K562 (cell line): ENCODE data around the gene GLTPD2. TPM values are rescaled to one million over a fixed set of nuclear protein-coding genes. Genes with fewer than 3 reads are reported as not detected.

Experiments used
- ATAC-seq: fragments of 200-7000 bp; cut with Tn5 transposase; 3 replicates; pipeline ENCODE4 v1.9.1; 2020; ENCODE audit warnings: moderate library complexity
- BruUV-seq: library from RNA; stranded (reverse); fragments of 400-500 nt; replicated peaks from 2 replicates; lab custom pipeline; 2021; lab: Mats Ljungman, UMichigan
- CTCF ChIA-PET: fragments of 300-600 bp; formaldehyde crosslinking; extraction: SDS; loops from one replicate; lab custom pipeline; 2021; ENCODE audit warnings: low intra/inter-chr PET ratio; lab: Yijun Ruan, JAX
- POLR2A ChIA-PET: fragments of 300-600, 350-650 bp; sonication (Branson Sonifier 250); formaldehyde crosslinking; extraction: SDS; loops from one replicate; lab custom pipeline; 2021; ENCODE audit warnings: antibody characterized with exemption, inconsistent platforms; lab: Yijun Ruan, JAX
- DNase-seq, 4 experiments: peaks; one replicate each; pipeline versions ENCODE4 v3.0.0 to v3.0.0-alpha.2; 2011 to 2018; ENCODE audit warnings: low spot score in 3 of 4, mixed read lengths in 3 of 4; ENCODE audit errors: extremely low read depth in 1 of 4
- FAIRE-seq: peaks from 2 replicates; lab custom pipeline; 2011; peaks lifted over from hg19 to GRCh38; lab: Jason Lieb, UNC
- H2AFZ ChIP-seq: 2 replicates; pipeline ENCODE4 v1.6.0; 2011; ENCODE audit warnings: low read depth, low read length, control low read depth, inconsistent platforms
- H3K27ac ChIP-seq: fragments of 200-600 bp; 3 replicates; pipeline ENCODE4 v1.8.0; 2011; ENCODE audit warnings: low read depth, mild to moderate bottlenecking, control low read depth, inconsistent platforms, low read length, moderate library complexity, mixed read lengths; ENCODE audit errors: extremely low read depth
- H3K27me3 ChIP-seq, 2 experiments: fragments of 300-600 bp in 1 of 2; 2 replicates in 1 of 2; 3 replicates in 1 of 2; pipeline versions ENCODE4 v1.6.0 to v1.8.0; 2011; ENCODE audit warnings: inconsistent platforms in 2 of 2, low read length in 2 of 2, mild to moderate bottlenecking in 1 of 2, mixed read lengths in 1 of 2, moderate library complexity in 1 of 2; ENCODE audit not compliant: control insufficient read depth in 2 of 2, insufficient read depth in 2 of 2
- H3K36me3 ChIP-seq: fragments of 300-600 bp; 3 replicates; pipeline ENCODE4 v1.8.0; 2011; ENCODE audit warnings: mild to moderate bottlenecking, low read length, inconsistent platforms; ENCODE audit not compliant: control insufficient read depth, insufficient read depth
- H3K4me1 ChIP-seq, 2 experiments: fragments of 200-600 bp in 1 of 2; replicated peaks in 1 of 2; 2 replicates in 1 of 2; 3 replicates in 1 of 2; pipeline versions ENCODE4 v1.5.1 to v1.8.0; 2011; ENCODE audit warnings: inconsistent platforms in 2 of 2, low read length in 2 of 2, mild to moderate bottlenecking in 1 of 2, mixed read lengths in 1 of 2, moderate library complexity in 1 of 2; ENCODE audit not compliant: control insufficient read depth in 2 of 2, insufficient read depth in 2 of 2
- H3K4me2 ChIP-seq: 2 replicates; pipeline ENCODE4 v1.6.1; 2011; ENCODE audit warnings: low read length, control low read depth, inconsistent platforms, mixed read lengths; ENCODE audit not compliant: insufficient read depth
- H3K4me3 ChIP-seq: fragments of 200-600 bp; sonication (generic), shearing (Covaris generic); 2 replicates; pipeline ENCODE4 v1.5.1; 2016; ENCODE audit warnings: control low read depth, inconsistent platforms
- H3K79me2 ChIP-seq: fragments of 200-600 bp; 3 replicates; pipeline ENCODE4 v1.8.0; 2011; ENCODE audit warnings: low read length, inconsistent platforms; ENCODE audit not compliant: control insufficient read depth, insufficient read depth
- H3K9ac ChIP-seq, 2 experiments: 2 replicates each; pipeline versions ENCODE4 v1.6.0 to v1.6.1; 2011; ENCODE audit warnings: low read depth in 2 of 2, low read length in 2 of 2, control low read depth in 1 of 2, inconsistent platforms in 1 of 2, mild to moderate bottlenecking in 1 of 2, mixed read lengths in 1 of 2; ENCODE audit not compliant: insufficient read depth in 1 of 2
- H3K9me1 ChIP-seq: one replicate; pipeline ENCODE4 v1.6.0; 2011; ENCODE audit warnings: inconsistent platforms, mild to moderate bottlenecking, low read length, moderate library complexity; ENCODE audit not compliant: control insufficient read depth, insufficient read depth
- H3K9me3 ChIP-seq: replicated peaks from 2 replicates; pipeline ENCODE4 v1.5.1; 2011; ENCODE audit warnings: low read depth, low read length, inconsistent platforms; ENCODE audit not compliant: control insufficient read depth, insufficient read depth
- H4K20me1 ChIP-seq: replicated peaks from 2 replicates; pipeline ENCODE4 v1.6.1; 2011; ENCODE audit warnings: low read length, inconsistent platforms, mixed read lengths; ENCODE audit not compliant: control insufficient read depth, insufficient read depth
- BCOR ChIP-seq: fragments of 450-650 bp; IDR thresholded peaks from 2 replicates; pipeline ENCODE4 v1.6.1; 2016
- CAMTA2 ChIP-seq: fragments of 250-450 bp; sonication (Bioruptor Pico); conservative IDR thresholded peaks from 2 replicates; pipeline ENCODE4 v1.5.1; 2022
- CBFA2T2 ChIP-seq: fragments of 450-650 bp; conservative IDR thresholded peaks from 2 replicates; pipeline ENCODE4 v1.6.1; 2017; ENCODE audit warnings: mild to moderate bottlenecking
- CREB1 ChIP-seq, 2 experiments: sonication (generic) in 1 of 2; formaldehyde crosslinking in 1 of 2; IDR thresholded peaks; 2 replicates each; pipeline versions ENCODE4 v1.6.1 to v1.8.0; 2012 to 2022; ENCODE audit warnings: inconsistent platforms in 1 of 2, mild to moderate bottlenecking in 1 of 2, missing genetic modification reagents in 1 of 2, moderate library complexity in 1 of 2
- MCM2 ChIP-seq: fragments of 450-650 bp; IDR thresholded peaks from 2 replicates; pipeline ENCODE4 v1.6.1; 2017; ENCODE audit warnings: low read depth, mild to moderate bottlenecking
- NBN ChIP-seq: fragments of 450-650 bp; IDR thresholded peaks from 2 replicates; pipeline ENCODE4 v1.6.1; 2016; ENCODE audit warnings: low read depth, mild to moderate bottlenecking
- NFRKB ChIP-seq: fragments of 450-650 bp; IDR thresholded peaks from 2 replicates; pipeline ENCODE4 v1.6.1; 2016; ENCODE audit warnings: low read depth
- RBFOX2 ChIP-seq: fragments of 200-400 bp; formaldehyde crosslinking; IDR thresholded peaks from 2 replicates; pipeline ENCODE4 v1.6.1; 2017; ENCODE audit warnings: low read depth, mild to moderate bottlenecking, low read length, moderate library complexity
- SRSF1 ChIP-seq: fragments of 200-400 bp; formaldehyde crosslinking; IDR thresholded peaks from 2 replicates; pipeline ENCODE4 v1.6.1; 2017; ENCODE audit warnings: mild to moderate bottlenecking, low read depth, low read length, moderate library complexity
- ZBTB49 ChIP-seq: sonication (generic); formaldehyde crosslinking; IDR thresholded peaks from 2 replicates; pipeline ENCODE4 v1.8.0; 2022; ENCODE audit warnings: missing genetic modification reagents, mild to moderate bottlenecking, borderline replicate concordance
- ZNF175 ChIP-seq: fragments of 200-800 bp; sonication (Bioruptor generic); IDR thresholded peaks from 2 replicates; pipeline ENCODE4 v1.6.1; 2016; ENCODE audit warnings: low read depth, mild to moderate bottlenecking, missing genetic modification characterization, missing compliant biosample characterization
- WGBS: fragments of 100-300 bp; shearing (Covaris generic); methylation state at CpG from one replicate; pipeline ENCODE4 v1.1.6; 2016; ENCODE audit warnings: low coverage, mixed read lengths; ENCODE audit not compliant: insufficient coverage; ENCODE audit errors: missing lambda C conversion rate; 5-methylcytosine and 5-hydroxymethylcytosine counted together
- in situ Hi-C: fragments of 300-500 bp; cut with MboI; formaldehyde crosslinking; loops from 4 replicates; pipeline ENCODE4 v1.15.0; 2018; ENCODE audit warnings: inconsistent platforms, mixed read lengths
- intact Hi-C: fragments of 100-400 bp; cut with micrococcal nuclease; formaldehyde crosslinking; loops from 2 replicates; pipeline ENCODE4 v1.14.2; 2022
- polyA plus RNA-seq, 8 experiments: library from polyadenylated mRNA; depleted of rRNA in 4 of 8; stranded (reverse) in 5 of 8; unstranded in 3 of 8; fragments of >200 nt; fragmentation: Nextera tagmentation in 2 of 8; fragmentation: Illumina TruSeq in 1 of 8; extraction: Ambion mirVana in 2 of 8; extraction: Trizol in 1 of 8; gene quantifications; 2 replicates each; pipeline versions ENCODE4 v1.2.1 to v1.2.3, GENCODE V29; 2011 to 2014; ENCODE audit warnings: inconsistent platforms in 1 of 8, missing spikeins in 1 of 8
- total RNA-seq, 7 experiments: library from RNA; depleted of rRNA in 6 of 7; stranded (reverse); fragments of >200 nt in 6 of 7; fragmentation: Illumina TruSeq in 2 of 7; extraction: Trizol in 2 of 7; gene quantifications; 2 replicates each; pipeline versions ENCODE4 v1.2.1 to v1.2.3, GENCODE V29; 2011 to 2021; ENCODE audit warnings: low replicate concordance in 1 of 7
- TF ChIP-seq, protein P1 (sequence below): sonication (generic); formaldehyde crosslinking; IDR thresholded peaks from 2 replicates; pipeline ENCODE4 v1.8.1; 2023; ENCODE audit warnings: mild to moderate bottlenecking, missing genetic modification reagents

The GLTPD2 gene
- total and polyA plus RNA-seq, 9 of the 15 experiments (the other 6 are each of a cell fraction or from before 2014, with no cell fraction given): not detected

- ATAC-seq: peak; percentile 45; the same call in 1 of the 3 replicates
- H3K4me3 ChIP-seq: no peak overlapping the region
- intact Hi-C loops: no loop called here
Observed at GRCh38 chr17:4827399-4827798, 38.6 kb downstream of the GLTPD2 start.

More at GRCh38 chr17:4827399-4827798, 38.6 kb downstream of the GLTPD2 start:
- in situ Hi-C loops: no loop called here
- no peak overlapping the region for H3K27ac ChIP-seq
- no peaks in the 10 kb centered on the region for H4K20me1 ChIP-seq
- TF ChIP-seq, protein P1, sequence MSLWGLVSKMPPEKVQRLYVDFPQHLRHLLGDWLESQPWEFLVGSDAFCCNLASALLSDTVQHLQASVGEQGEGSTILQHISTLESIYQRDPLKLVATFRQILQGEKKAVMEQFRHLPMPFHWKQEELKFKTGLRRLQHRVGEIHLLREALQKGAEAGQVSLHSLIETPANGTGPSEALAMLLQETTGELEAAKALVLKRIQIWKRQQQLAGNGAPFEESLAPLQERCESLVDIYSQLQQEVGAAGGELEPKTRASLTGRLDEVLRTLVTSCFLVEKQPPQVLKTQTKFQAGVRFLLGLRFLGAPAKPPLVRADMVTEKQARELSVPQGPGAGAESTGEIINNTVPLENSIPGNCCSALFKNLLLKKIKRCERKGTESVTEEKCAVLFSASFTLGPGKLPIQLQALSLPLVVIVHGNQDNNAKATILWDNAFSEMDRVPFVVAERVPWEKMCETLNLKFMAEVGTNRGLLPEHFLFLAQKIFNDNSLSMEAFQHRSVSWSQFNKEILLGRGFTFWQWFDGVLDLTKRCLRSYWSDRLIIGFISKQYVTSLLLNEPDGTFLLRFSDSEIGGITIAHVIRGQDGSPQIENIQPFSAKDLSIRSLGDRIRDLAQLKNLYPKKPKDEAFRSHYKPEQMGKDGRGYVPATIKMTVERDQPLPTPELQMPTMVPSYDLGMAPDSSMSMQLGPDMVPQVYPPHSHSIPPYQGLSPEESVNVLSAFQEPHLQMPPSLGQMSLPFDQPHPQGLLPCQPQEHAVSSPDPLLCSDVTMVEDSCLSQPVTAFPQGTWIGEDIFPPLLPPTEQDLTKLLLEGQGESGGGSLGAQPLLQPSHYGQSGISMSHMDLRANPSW (CRISPR knock-in tag): no peak
- TF ChIP-seq ZNF175 (no peak), NFRKB (no peak), CBFA2T2 (no peak), RBFOX2 (no peak), BCOR (no peak), NBN (no peak), MCM2 (no peak), CREB1 (IDR thresholded peaks at IDR 0.05) (no peak), CREB1 (CRISPR knock-in tag; IDR thresholded peaks at IDR 0.05) (no peak), SRSF1 (no peak), CAMTA2 (no peak), ZBTB49 (CRISPR knock-in tag) (no peak)
- no peak overlapping the region for H2AFZ ChIP-seq
- H3K79me2 ChIP-seq: no peaks in the 10 kb centered on the region
- no peak overlapping the region for H3K9ac ChIP-seq
- no peaks in the 10 kb centered on the region for H3K4me1 ChIP-seq
- FAIRE-seq (no peak), DNase-seq (no peak)
- no peaks in the 10 kb centered on the region for H3K9me1 ChIP-seq
- H3K9me3 ChIP-seq: no peaks in the 10 kb centered on the region
- ChIA-PET CTCF (no interaction called here), POLR2A (interaction anchor here (0.6 kb wide), 1 partner anchor 27 kb away, joined by 4 read pairs; no protein-coding TSS in a partner anchor)
- H3K27me3 ChIP-seq: no peaks in the 10 kb centered on the region
- 15% methylated on average over 6 of the region's 8 CpGs for WGBS
- BruUV-seq: no TSS peak
- H3K4me2 ChIP-seq: no peak overlapping the region
- H3K36me3 ChIP-seq: no peaks in the 10 kb centered on the region
